Aorta (tissue), 5 donors: ENCODE measurements around the gene CRTC1. TPM values are rescaled to one million over a fixed set of nuclear protein-coding genes. Genes with fewer than 3 reads are reported as not detected.
A peak's percentile ranks its signal among the peaks of the same experiment; 100 is the strongest.

Experiments used
- ATAC-seq: fragments of 200-7000 bp; cut with Tn5 transposase; one replicate; pipeline ENCODE4 v1.9.1; 2022; ENCODE audit warnings: moderate library complexity; ENCODE audit not compliant: low FRiP score
- DNase-seq, 2 donors: peaks; one replicate each; pipeline ENCODE4 v3.0.0-alpha.2; 2020
- H3K27ac ChIP-seq, 2 donors: one replicate each; pipeline ENCODE4 v1.5.1; 2013; ENCODE audit warnings: low read length in 2 of 2, mild to moderate bottlenecking in 2 of 2, moderate library complexity in 2 of 2, control low read depth in 1 of 2, inconsistent platforms in 1 of 2, low read depth in 1 of 2
- H3K27me3 ChIP-seq, 2 donors: one replicate each; pipeline ENCODE4 v1.6.1; 2013; ENCODE audit warnings: control low read depth in 1 of 2, low read length in 1 of 2, mild to moderate bottlenecking in 1 of 2, moderate library complexity in 1 of 2; ENCODE audit not compliant: insufficient read depth in 2 of 2, control insufficient read depth in 1 of 2
- H3K36me3 ChIP-seq, 2 donors: one replicate each; pipeline ENCODE4 v1.6.1; 2013; ENCODE audit warnings: control low read depth in 1 of 2, low read length in 1 of 2, mild to moderate bottlenecking in 1 of 2; ENCODE audit not compliant: insufficient read depth in 2 of 2, control insufficient read depth in 1 of 2
- H3K4me1 ChIP-seq, 2 donors: one replicate each; pipeline ENCODE4 v1.6.1; 2013; ENCODE audit warnings: low read length in 2 of 2, control low read depth in 1 of 2, mild to moderate bottlenecking in 1 of 2, moderate library complexity in 1 of 2; ENCODE audit not compliant: insufficient read depth in 2 of 2, control insufficient read depth in 1 of 2
- H3K4me3 ChIP-seq, 2 donors: one replicate each; pipeline ENCODE4 v1.5.1; 2013; ENCODE audit warnings: low read length in 2 of 2, control low read depth in 1 of 2, mild to moderate bottlenecking in 1 of 2
- H3K9me3 ChIP-seq: one replicate; pipeline ENCODE4 v1.6.1; 2013; ENCODE audit warnings: mild to moderate bottlenecking, low read length; ENCODE audit not compliant: control insufficient read depth
- WGBS, 2 donors: extraction: QIAGEN DNeasy Blood & Tissue Kit; methylation state at CpG; one replicate each; pipeline ENCODE4 v1.1.7; 2013; 5-methylcytosine and 5-hydroxymethylcytosine counted together
- intact Hi-C, 2 donors: fragments of 100-400 bp; cut with DNase I; formaldehyde crosslinking; loops; one replicate each; pipeline versions ENCODE4 v1.14.2 to v1.15.0; 2022
- polyA plus RNA-seq, 2 donors: library from polyadenylated mRNA; stranded (reverse); fragments of 200-250 nt; gene quantifications; one replicate each; pipeline ENCODE4 v1.2.3, GENCODE V29; 2013
- total RNA-seq, 2 donors: library from RNA; stranded (reverse); fragmentation: NEBNext Ultra II Directional; extraction: Animal tissue kit (Norgen Biotek cat#: 25700); gene quantifications; one replicate each; pipeline ENCODE4 v1.2.1, GENCODE V29; 2021
- donor health status: healthy with polysubstance abuse.
- donor health status: Bipolar disorder and iron deficiency.
- donor health status: DM: no; HTN: no; CAD: no.
- donor health status: DM: no; HTN: no; CAD: no.
- donor health status: DM: yes; HTN: yes; CAD: no.

The CRTC1 gene
- total and polyA plus RNA-seq, 4 donors: 3.6 to 16.5 (median 10.7) TPM

- Histone ChIP-seq H3K4me1 (no peaks in the 10 kb centered on the region), H3K4me3 (no peak overlapping the region), H3K27me3 (no peaks in the 10 kb centered on the region), H3K27ac (no peak overlapping the region), H3K9me3 (no peaks in the 10 kb centered on the region), H3K36me3 (no peaks in the 10 kb centered on the region)
- intact Hi-C loops: no loop called here
- no peak for ATAC-seq
- DNase-seq: no peak
- 80 to 81% methylated on average over 10 of the region's 10 CpGs for WGBS, 2 donors
These were observed 97.2 kb downstream of the CRTC1 start for GRCh38 chr19:18780631-18781030.

- no peaks in the 10 kb centered on the region for H3K4me1 ChIP-seq
- no peaks in the 10 kb centered on the region for H3K36me3 ChIP-seq
- intact Hi-C loops: no loop called here
- no peaks in the 10 kb centered on the region for H3K27me3 ChIP-seq
- H3K9me3 ChIP-seq: no peaks in the 10 kb centered on the region
- WGBS, 2 donors: 92 to 95% methylated on average over 14 of the region's 14 CpGs
- no peak for ATAC-seq
- no peak overlapping the region for H3K4me3 ChIP-seq
- no peak overlapping the region for H3K27ac ChIP-seq
- DNase-seq: no peak
These were observed 97.6 kb downstream of the CRTC1 start for GRCh38 chr19:18781047-18781600.

GRCh38 chr19:18781885-18782527 lies 98.5 kb downstream of the CRTC1 start:
- H3K4me1 ChIP-seq: no peaks in the 10 kb centered on the region
- no peaks in the 10 kb centered on the region for H3K36me3 ChIP-seq
- intact Hi-C loops: no loop called here
- WGBS, 2 donors: 61 to 68% methylated on average over 18 to 20 of the region's 20 CpGs
- peak in 1 of 2 donors; percentile 42 for DNase-seq
- H3K9me3 ChIP-seq: no peaks in the 10 kb centered on the region
- no peak for ATAC-seq
- H3K27me3 ChIP-seq: no peaks in the 10 kb centered on the region
- H3K4me3 ChIP-seq: no peak overlapping the region
- no peak overlapping the region for H3K27ac ChIP-seq

GRCh38 chr19:18782559-18783225 lies 99.2 kb downstream of the CRTC1 start:
- H3K27ac ChIP-seq: no peak overlapping the region
- H3K9me3 ChIP-seq: no peaks in the 10 kb centered on the region
- H3K27me3 ChIP-seq: no peaks in the 10 kb centered on the region
- H3K4me1 ChIP-seq: no peaks in the 10 kb centered on the region
- intact Hi-C loops: no loop called here
- WGBS, 2 donors: 91% methylated on average over 22 of the region's 22 CpGs
- ATAC-seq: no peak
- no peak for DNase-seq
- H3K36me3 ChIP-seq: no peaks in the 10 kb centered on the region
- no peak overlapping the region for H3K4me3 ChIP-seq

- DNase-seq: peak in 1 of 2 donors; percentile 44
- Histone ChIP-seq H3K36me3 (no peaks in the 10 kb centered on the region), H3K4me1 (no peaks in the 10 kb centered on the region), H3K9me3 (no peaks in the 10 kb centered on the region), H3K4me3 (no peak overlapping the region), H3K27me3 (no peaks in the 10 kb centered on the region), H3K27ac (no peak overlapping the region)
- no peak for ATAC-seq
- intact Hi-C loops: no loop called here
- 89% methylated on average over 19 of the region's 19 CpGs for WGBS, 2 donors
These were observed 100.7 kb downstream of the CRTC1 start for GRCh38 chr19:18783958-18784785.

GRCh38 chr19:18784786-18785120 lies 101.3 kb downstream of the CRTC1 start:
- 67 to 77% methylated on average over 16 of the region's 16 CpGs for WGBS, 2 donors
- Histone ChIP-seq H3K27me3 (no peaks in the 10 kb centered on the region), H3K36me3 (no peaks in the 10 kb centered on the region), H3K4me1 (no peaks in the 10 kb centered on the region), H3K27ac (no peak overlapping the region), H3K4me3 (no peak overlapping the region), H3K9me3 (no peaks in the 10 kb centered on the region)
- intact Hi-C loops: no loop called here
- ATAC-seq (no peak), DNase-seq (no peak)

GRCh38 chr19:18785179-18786124 lies 102.0 kb downstream of the CRTC1 start:
- no peaks in the 10 kb centered on the region for H3K27me3 ChIP-seq
- no peak overlapping the region for H3K4me3 ChIP-seq
- 8 to 11% methylated on average over 60 to 65 of the region's 65 CpGs for WGBS, 2 donors

More at GRCh38 chr19:18785179-18786124, 102.0 kb downstream of the CRTC1 start:
- DNase-seq (peak; percentile 79 to 94), ATAC-seq (peak; percentile 77)
- intact Hi-C loops: no loop called here
- no peaks in the 10 kb centered on the region for H3K9me3 ChIP-seq
- H3K36me3 ChIP-seq: no peaks in the 10 kb centered on the region
- no peaks in the 10 kb centered on the region for H3K4me1 ChIP-seq
- no peak overlapping the region for H3K27ac ChIP-seq
